Osteocyte (in vitro differentiated cells): ENCODE results near the gene STK38L. TPM values are rescaled to one million over a fixed set of nuclear protein-coding genes. Genes with fewer than 3 reads are reported as not detected.

Experiments used
- DNase-seq: peaks from one replicate; pipeline ENCODE4 v3.0.0; 2021; ENCODE audit warnings: mixed read lengths; ENCODE audit not compliant: unreplicated experiment; ENCODE audit errors: extremely low spot score
- H3K27ac Mint-ChIP-seq: one replicate; pipeline ENCODE4 v1.8.0; 2021; ENCODE audit warnings: mild to moderate bottlenecking, mixed read lengths; ENCODE audit not compliant: unreplicated experiment
- H3K27me3 Mint-ChIP-seq: one replicate; pipeline ENCODE4 v1.8.0; 2021; ENCODE audit warnings: mixed read lengths; ENCODE audit not compliant: unreplicated experiment
- H3K36me3 Mint-ChIP-seq: one replicate; pipeline ENCODE4 v1.8.0; 2021; ENCODE audit warnings: mixed read lengths; ENCODE audit not compliant: unreplicated experiment
- H3K4me1 Mint-ChIP-seq: one replicate; pipeline ENCODE4 v1.8.0; 2021; ENCODE audit warnings: mixed read lengths; ENCODE audit not compliant: unreplicated experiment
- H3K4me3 Mint-ChIP-seq: one replicate; pipeline ENCODE4 v1.8.0; 2021; ENCODE audit warnings: mild to moderate bottlenecking, moderate library complexity, mixed read lengths; ENCODE audit not compliant: unreplicated experiment
- H3K9me3 Mint-ChIP-seq: one replicate; pipeline ENCODE4 v1.8.0; 2021; ENCODE audit warnings: mixed read lengths; ENCODE audit not compliant: unreplicated experiment
- total RNA-seq: library from RNA; stranded (reverse); gene quantifications from 2 replicates; pipeline ENCODE4 v1.2.1, GENCODE V29; 2021
- TF ChIP-seq, protein P1 (sequence below): fragments of 200-600 bp; sonication (generic); IDR thresholded peaks from 2 replicates; pipeline ENCODE4 v1.5.0; 2021; ENCODE audit warnings: antibody characterized with exemption, mild to moderate bottlenecking, moderate library complexity

Gene STK38L
- total RNA-seq, 1 donor from 2014 or later, result 81.3 TPM

DNA sequence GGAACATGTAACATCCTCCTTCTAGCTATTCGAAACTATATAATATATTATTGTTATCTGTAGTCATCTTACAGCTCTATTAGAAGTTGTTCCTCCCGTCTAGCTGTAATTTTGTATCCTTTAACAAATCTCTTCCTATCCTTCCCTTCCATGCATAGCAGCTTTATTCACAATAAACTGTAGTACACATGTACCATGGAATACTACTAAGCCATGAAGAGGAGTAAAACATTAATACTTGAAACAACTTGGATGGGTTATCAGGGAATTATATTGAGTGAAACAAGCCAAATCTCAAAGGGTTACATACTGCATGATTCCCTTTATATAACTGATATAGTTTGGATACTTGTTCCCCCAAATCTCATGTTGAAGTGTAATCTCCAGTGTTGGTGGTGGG is 33.9 kb upstream of the STK38L start:
- Mint-ChIP-seq H3K9me3 (peaks cover 4% of the 10 kb centered on the region), H3K27ac (no peak overlapping the region), H3K4me1 (no peaks in the 10 kb centered on the region), H3K27me3 (no peaks in the 10 kb centered on the region), H3K36me3 (no peaks in the 10 kb centered on the region), H3K4me3 (no peak overlapping the region)
- TF ChIP-seq, protein P1, sequence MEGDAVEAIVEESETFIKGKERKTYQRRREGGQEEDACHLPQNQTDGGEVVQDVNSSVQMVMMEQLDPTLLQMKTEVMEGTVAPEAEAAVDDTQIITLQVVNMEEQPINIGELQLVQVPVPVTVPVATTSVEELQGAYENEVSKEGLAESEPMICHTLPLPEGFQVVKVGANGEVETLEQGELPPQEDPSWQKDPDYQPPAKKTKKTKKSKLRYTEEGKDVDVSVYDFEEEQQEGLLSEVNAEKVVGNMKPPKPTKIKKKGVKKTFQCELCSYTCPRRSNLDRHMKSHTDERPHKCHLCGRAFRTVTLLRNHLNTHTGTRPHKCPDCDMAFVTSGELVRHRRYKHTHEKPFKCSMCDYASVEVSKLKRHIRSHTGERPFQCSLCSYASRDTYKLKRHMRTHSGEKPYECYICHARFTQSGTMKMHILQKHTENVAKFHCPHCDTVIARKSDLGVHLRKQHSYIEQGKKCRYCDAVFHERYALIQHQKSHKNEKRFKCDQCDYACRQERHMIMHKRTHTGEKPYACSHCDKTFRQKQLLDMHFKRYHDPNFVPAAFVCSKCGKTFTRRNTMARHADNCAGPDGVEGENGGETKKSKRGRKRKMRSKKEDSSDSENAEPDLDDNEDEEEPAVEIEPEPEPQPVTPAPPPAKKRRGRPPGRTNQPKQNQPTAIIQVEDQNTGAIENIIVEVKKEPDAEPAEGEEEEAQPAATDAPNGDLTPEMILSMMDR, result no peak
- DNase-seq, result no peak

DNA sequence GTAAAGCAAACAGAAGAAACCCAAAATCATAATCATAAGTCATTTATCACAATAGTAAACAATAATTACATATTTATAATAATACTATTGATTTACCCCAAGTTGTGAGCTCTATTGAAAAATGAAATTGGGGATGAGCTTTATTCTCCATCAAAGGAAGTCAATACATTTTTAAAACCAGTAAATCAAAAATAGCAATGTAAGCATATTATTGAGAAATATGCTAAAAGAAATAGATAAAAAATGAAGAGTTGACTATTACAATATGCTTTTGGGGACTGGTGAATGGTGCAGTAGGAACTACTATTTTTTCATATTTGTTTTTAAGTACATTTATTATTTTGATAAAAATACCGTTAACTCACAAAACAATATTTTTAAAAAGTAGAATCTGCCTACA is 31.2 kb upstream of the STK38L start:
- Mint-ChIP-seq H3K36me3 (no peaks in the 10 kb centered on the region), H3K4me1 (no peaks in the 10 kb centered on the region), H3K27ac (no peak overlapping the region)

DNA sequence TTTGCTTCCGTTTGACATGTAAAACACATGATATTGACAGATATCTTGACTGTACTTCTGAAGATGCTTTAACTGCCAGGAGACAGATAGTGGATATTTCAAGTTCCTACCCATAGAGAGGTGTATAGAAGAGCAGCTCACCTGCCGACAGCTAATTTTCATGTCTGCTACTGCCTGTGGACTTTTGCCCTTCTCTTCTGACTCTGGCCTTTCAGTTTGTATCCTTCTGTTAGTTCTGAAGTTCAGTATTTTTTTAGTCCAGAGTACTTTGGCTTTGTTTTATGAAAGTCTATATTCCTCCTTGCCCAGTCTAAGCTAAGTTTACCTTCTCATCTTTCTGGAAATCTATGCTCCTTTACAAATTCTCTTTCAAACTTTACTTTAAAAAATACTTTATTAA is 30.8 kb upstream of the STK38L start:
- DNase-seq, result no peak
- H3K4me3 Mint-ChIP-seq, result no peak overlapping the region
- peaks cover 4% of the 10 kb centered on the region for H3K9me3 Mint-ChIP-seq
- TF ChIP-seq, protein P1, result no peak
- no peaks in the 10 kb centered on the region for H3K36me3 Mint-ChIP-seq
- no peak overlapping the region for H3K27ac Mint-ChIP-seq
- H3K27me3 Mint-ChIP-seq, result no peaks in the 10 kb centered on the region
- H3K4me1 Mint-ChIP-seq, result no peaks in the 10 kb centered on the region

More for the DNA sequence above, 31.2 kb upstream of the STK38L start:
- Mint-ChIP-seq H3K27me3 (no peaks in the 10 kb centered on the region), H3K4me3 (no peak overlapping the region), H3K9me3 (peaks cover 4% of the 10 kb centered on the region)
- TF ChIP-seq, protein P1, result no peak
- no peak for DNase-seq

DNA sequence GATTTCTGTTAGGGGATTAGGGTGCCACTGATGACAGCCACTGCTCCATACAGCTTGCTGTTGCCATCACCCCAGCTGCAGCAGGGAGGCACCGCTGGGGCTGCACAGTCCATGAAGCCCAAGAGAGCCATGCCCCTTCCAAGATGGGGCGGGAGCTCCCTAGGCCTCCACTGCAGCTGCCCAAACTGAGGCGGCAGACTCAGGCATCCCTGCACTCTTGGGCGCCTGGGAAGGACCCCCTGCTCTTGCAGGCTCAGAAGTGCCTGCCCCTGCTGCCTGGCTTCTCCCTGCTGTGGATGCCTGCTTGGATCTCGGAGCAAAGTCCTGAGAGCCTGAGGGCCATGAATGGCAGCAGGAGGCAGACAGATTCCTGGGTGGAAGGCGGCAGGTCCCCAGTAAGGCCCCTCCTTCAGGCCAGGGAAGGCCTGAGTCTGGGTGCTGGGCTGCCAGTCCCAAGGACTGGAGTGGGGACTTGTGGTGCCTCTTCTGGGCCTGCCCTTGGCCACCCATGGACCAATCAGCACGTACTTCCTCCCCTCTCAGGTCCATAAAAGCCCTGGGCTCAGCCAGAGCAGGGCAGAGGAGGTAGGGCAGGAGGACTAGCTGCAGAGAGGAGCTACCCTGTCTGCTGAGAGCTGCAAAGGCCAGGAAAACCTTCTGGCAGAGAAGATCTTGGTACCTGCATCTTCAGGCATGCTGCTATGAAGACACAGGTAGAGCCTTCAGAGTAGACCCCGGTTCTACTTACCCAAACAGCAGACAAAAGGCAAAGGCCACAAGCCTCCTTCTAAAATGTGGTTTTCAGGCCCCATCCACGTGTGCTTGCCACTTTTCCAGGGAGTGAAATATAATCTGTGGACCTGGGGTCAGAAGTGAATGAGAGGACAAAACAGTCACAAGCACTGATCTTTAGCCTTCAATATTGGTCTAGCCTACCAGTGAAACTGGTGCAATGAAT is 30.0 kb upstream of the STK38L start:
- H3K27ac Mint-ChIP-seq, result no peak overlapping the region
- TF ChIP-seq, protein P1, result no peak
- H3K36me3 Mint-ChIP-seq, result no peaks in the 10 kb centered on the region
- H3K4me3 Mint-ChIP-seq, result no peak overlapping the region
- H3K4me1 Mint-ChIP-seq, result no peaks in the 10 kb centered on the region
- peaks cover 4% of the 10 kb centered on the region for H3K9me3 Mint-ChIP-seq
- no peak for DNase-seq
- no peaks in the 10 kb centered on the region for H3K27me3 Mint-ChIP-seq

DNA sequence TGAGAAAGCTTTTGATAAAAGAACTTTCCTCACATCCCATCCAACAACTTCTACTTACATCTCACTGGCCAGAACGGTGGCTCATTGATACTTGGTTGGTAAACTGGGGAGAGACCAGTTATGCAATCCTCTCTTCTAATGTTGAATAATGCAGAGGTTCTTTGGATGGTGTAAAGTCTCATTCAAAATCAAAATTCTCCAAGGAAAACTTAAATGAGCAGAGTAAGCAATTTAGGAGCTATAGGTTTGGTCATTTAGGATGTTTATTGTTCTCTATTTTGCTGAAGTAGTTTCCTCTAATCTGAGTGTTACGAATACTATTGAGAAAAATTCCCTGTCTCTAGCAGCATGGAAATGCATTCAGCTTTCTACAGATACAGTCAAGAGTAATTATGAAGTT is 26.5 kb upstream of the STK38L start:
- Mint-ChIP-seq H3K36me3 (no peaks in the 10 kb centered on the region), H3K9me3 (no peaks in the 10 kb centered on the region), H3K27me3 (no peaks in the 10 kb centered on the region), H3K4me1 (peaks cover 10% of the 10 kb centered on the region), H3K4me3 (no peak overlapping the region), H3K27ac (no peak overlapping the region)
- DNase-seq, result no peak
- TF ChIP-seq, protein P1, result no peak
